ENCODE data around the gene AIFM1. TPM values are rescaled to one million over a fixed set of nuclear protein-coding genes. Genes with fewer than 3 reads are reported as not detected.

The AIFM1 gene
- total and polyA plus RNA-seq, 12 donors = 37.4 to 163 (median 69.6) TPM

- Histone ChIP-seq H3K36me3 (replicated peaks in 1 of 2) (no peaks in the 10 kb centered on the region), H3K4me3 (no peak overlapping the region), H3K9me3 (replicated peaks in 1 of 3) (no peaks in the 10 kb centered on the region), H3K27ac (no peak overlapping the region), H3K27me3 (no peaks in the 10 kb centered on the region), H3K4me1 (replicated peaks in 1 of 2) (no peaks in the 10 kb centered on the region)
- intact Hi-C loops (cut with DNase I) = no loop called here
- DNase-seq = no peak
- 73 to 97% (median 85%) methylated on average over 4 of the region's 4 CpGs for WGBS, 4 donors
- TF ChIP-seq CTCF (IDR thresholded peaks at IDR 0.05) (no peak), POLR2A (IDR thresholded peaks at IDR 0.05) (no peak)
Observed at GRCh38 chrX:130211415-130212186, 46.0 kb upstream of the AIFM1 start.

GRCh38 chrX:130204647-130205046, 39.0 kb upstream of the AIFM1 start:
- no peak overlapping the region for H3K4me3 ChIP-seq
- intact Hi-C loops (cut with DNase I) = no loop called here
- H3K27me3 ChIP-seq = no peaks in the 10 kb centered on the region
- H3K36me3 ChIP-seq (replicated peaks in 1 of 2) = no peaks in the 10 kb centered on the region
- no peaks in the 10 kb centered on the region for H3K4me1 ChIP-seq (replicated peaks in 1 of 2)
- no peaks in the 10 kb centered on the region for H3K9me3 ChIP-seq (replicated peaks in 1 of 3)
- WGBS, 4 donors = 4 to 100% (median 48%) methylated on average over 1 of the region's 1 CpG
- no peak for TF ChIP-seq POLR2A (IDR thresholded peaks at IDR 0.05)
- TF ChIP-seq CTCF (IDR thresholded peaks at IDR 0.05) = no peak
- no peak overlapping the region for H3K27ac ChIP-seq
- DNase-seq = no peak

- Histone ChIP-seq H3K36me3 (replicated peaks in 1 of 2) (no peaks in the 10 kb centered on the region), H3K4me3 (no peak overlapping the region), H3K4me1 (replicated peaks in 1 of 2) (no peaks in the 10 kb centered on the region), H3K27ac (no peak overlapping the region), H3K27me3 (no peaks in the 10 kb centered on the region), H3K9me3 (replicated peaks in 1 of 3) (no peaks in the 10 kb centered on the region)
- TF ChIP-seq CTCF (IDR thresholded peaks at IDR 0.05) = no peak
- TF ChIP-seq POLR2A (IDR thresholded peaks at IDR 0.05) = no peak
- intact Hi-C loops (cut with DNase I) = loop anchor here in 1 of 2 donors (10.0 kb wide), 1 partner anchor 73 kb away; no protein-coding TSS in a partner anchor
- WGBS, 4 donors = 63 to 74% (median 67%) methylated on average over 5 of the region's 5 CpGs
- DNase-seq = no peak
Observed at GRCh38 chrX:130197464-130197863, 31.8 kb upstream of the AIFM1 start.

DNA sequence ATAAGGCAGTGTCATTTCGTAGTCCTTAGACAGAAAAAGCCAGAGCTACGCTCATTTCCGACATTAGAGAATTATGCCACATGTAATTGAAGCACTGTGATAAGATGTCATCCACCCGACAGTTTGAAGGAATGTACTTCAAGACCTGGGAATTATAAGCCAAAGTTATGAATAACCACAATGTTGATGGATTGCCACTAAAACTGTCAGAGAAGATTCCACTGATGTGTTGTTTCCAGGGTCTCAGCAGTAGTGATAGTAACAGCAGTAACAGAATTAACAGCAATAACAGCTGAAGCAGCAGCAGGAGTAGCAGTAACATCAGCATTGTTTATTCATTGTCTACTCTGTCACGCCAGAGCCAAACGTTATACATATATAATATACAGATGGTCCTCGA, 30.8 kb upstream of the AIFM1 start:
- H3K27me3 ChIP-seq = no peaks in the 10 kb centered on the region
- intact Hi-C loops (cut with DNase I) = loop anchor here in 1 of 2 donors (10.0 kb wide), 1 partner anchor 72 kb away; no protein-coding TSS in a partner anchor
- WGBS, 4 donors = 55 to 64% (median 62%) methylated on average over 7 of the region's 7 CpGs
- TF ChIP-seq POLR2A (IDR thresholded peaks at IDR 0.05) (no peak), CTCF (IDR thresholded peaks at IDR 0.05) (no peak)
- no peaks in the 10 kb centered on the region for H3K36me3 ChIP-seq (replicated peaks in 1 of 2)
- H3K4me3 ChIP-seq = no peak overlapping the region
- no peaks in the 10 kb centered on the region for H3K4me1 ChIP-seq (replicated peaks in 1 of 2)
- no peaks in the 10 kb centered on the region for H3K9me3 ChIP-seq (replicated peaks in 1 of 3)
- H3K27ac ChIP-seq = no peak overlapping the region
- DNase-seq = no peak
